Endothelial cell of umbilical vein (primary cell): ENCODE results near the gene ADIG. TPM values are rescaled to one million over a fixed set of nuclear protein-coding genes. Genes with fewer than 3 reads are reported as not detected.

Experiments
- BruUV-seq: library from RNA; stranded (reverse); fragments of 400-500 nt; replicated peaks from 2 replicates; lab custom pipeline; 2021; lab: Mats Ljungman, UMichigan
- CTCF ChIA-PET: fragments of 300-600, 350-600 bp; sonication (Branson Sonifier 250); formaldehyde crosslinking; loops from one replicate; lab custom pipeline; 2021; ENCODE audit warnings: antibody characterized with exemption, inconsistent platforms; lab: Charles Lee
- POLR2A ChIA-PET: fragments of 300-600, 350-600 bp; sonication (Branson Sonifier 250); formaldehyde crosslinking; loops from one replicate; lab custom pipeline; 2021; ENCODE audit warnings: antibody characterized with exemption, inconsistent platforms; lab: Charles Lee
- DNase-seq: peaks from one replicate; pipeline ENCODE4 v3.0.0-alpha.2; 2011; ENCODE audit warnings: low read depth, low spot score
- FAIRE-seq: peaks from 2 replicates; lab custom pipeline; 2011; peaks lifted over from hg19 to GRCh38; lab: Jason Lieb, UNC
- H2AFZ ChIP-seq: 2 replicates; pipeline ENCODE4 v1.6.0; 2012; ENCODE audit warnings: low read depth, low read length, control low read depth, inconsistent platforms
- H3K27ac ChIP-seq: 2 replicates; pipeline ENCODE4 v1.5.1; 2011; ENCODE audit warnings: low read depth, mild to moderate bottlenecking, control low read depth, low read length, moderate library complexity; ENCODE audit not compliant: insufficient read depth
- H3K27me3 ChIP-seq, 2 experiments: 2 replicates each; pipeline versions ENCODE4 v1.6.0 to v1.6.1; 2011; ENCODE audit warnings: low read length in 2 of 2, mixed read lengths in 1 of 2; ENCODE audit not compliant: control insufficient read depth in 2 of 2, insufficient read depth in 2 of 2
- H3K36me3 ChIP-seq, 2 experiments: 2 replicates in 1 of 2; 3 replicates in 1 of 2; pipeline ENCODE4 v1.5.1; 2011; ENCODE audit warnings: low read length in 2 of 2, mild to moderate bottlenecking in 1 of 2, moderate library complexity in 1 of 2; ENCODE audit not compliant: control insufficient read depth in 2 of 2, insufficient read depth in 2 of 2; ENCODE audit errors: extremely low read depth in 1 of 2
- H3K4me1 ChIP-seq: 3 replicates; pipeline ENCODE4 v1.5.1; 2011; ENCODE audit warnings: mild to moderate bottlenecking, low read length; ENCODE audit not compliant: control insufficient read depth, insufficient read depth; ENCODE audit errors: extremely low read depth
- H3K4me2 ChIP-seq: 2 replicates; pipeline ENCODE4 v1.6.1; 2011; ENCODE audit warnings: low read length, control low read depth, mixed read lengths; ENCODE audit not compliant: insufficient read depth
- H3K4me3 ChIP-seq, 3 experiments: fragments of 200-600 bp in 1 of 3; sonication (generic), shearing (Covaris generic) in 1 of 3; replicated peaks in 1 of 3; 2 replicates each; pipeline ENCODE4 v1.5.1; 2011 to 2016; ENCODE audit warnings: control low read depth in 3 of 3, low read length in 3 of 3, mild to moderate bottlenecking in 2 of 3, inconsistent platforms in 1 of 3, low read depth in 1 of 3, moderate library complexity in 1 of 3; ENCODE audit not compliant: insufficient read depth in 1 of 3
- H3K79me2 ChIP-seq: 2 replicates; pipeline ENCODE4 v1.6.0; 2012; ENCODE audit warnings: low read length, inconsistent platforms; ENCODE audit not compliant: control insufficient read depth, insufficient read depth
- H3K9ac ChIP-seq: replicated peaks from 2 replicates; pipeline ENCODE3; 2011; ENCODE audit warnings: low read length, control low read depth; ENCODE audit not compliant: insufficient read depth; ENCODE audit errors: extremely low read depth
- H3K9me1 ChIP-seq: replicated peaks from 3 replicates; pipeline ENCODE4 v1.6.0; 2011; ENCODE audit warnings: mild to moderate bottlenecking, low read length; ENCODE audit not compliant: control insufficient read depth, insufficient read depth; ENCODE audit errors: extremely low read depth
- H3K9me3 ChIP-seq: replicated peaks from 2 replicates; pipeline ENCODE4 v1.5.1; 2012; ENCODE audit warnings: low read length, inconsistent platforms; ENCODE audit not compliant: control insufficient read depth, insufficient read depth
- H4K20me1 ChIP-seq: replicated peaks from 2 replicates; pipeline ENCODE3; 2011; ENCODE audit warnings: mild to moderate bottlenecking, low read length; ENCODE audit not compliant: control insufficient read depth, insufficient read depth; ENCODE audit errors: extremely low read depth
- CTCF ChIP-seq, 2 donors: IDR thresholded peaks; 1 replicate in 1 of 2; 2 replicates in 1 of 2; pipeline ENCODE4 v1.5.1; 2011; ENCODE audit warnings: low read length in 2 of 2, mild to moderate bottlenecking in 2 of 2, moderate library complexity in 2 of 2, control low read depth in 1 of 2, inconsistent platforms in 1 of 2, low read depth in 1 of 2; ENCODE audit not compliant: insufficient read depth in 1 of 2; ENCODE audit errors: extremely low read depth in 1 of 2
- EZH2 ChIP-seq: IDR thresholded peaks from 2 replicates; pipeline ENCODE4 v1.6.1; 2012; ENCODE audit warnings: borderline replicate concordance, low read depth, mild to moderate bottlenecking, moderate library complexity, low read length, inconsistent platforms; ENCODE audit not compliant: severe bottlenecking
- FOS ChIP-seq: IDR thresholded peaks from 2 replicates; pipeline ENCODE4 v1.6.1; 2011; ENCODE audit warnings: mild to moderate bottlenecking, low read length, moderate library complexity, borderline replicate concordance; ENCODE audit not compliant: insufficient read depth
- GATA2 ChIP-seq: IDR thresholded peaks from 2 replicates; pipeline ENCODE4 v1.7.0; 2011; ENCODE audit warnings: low read depth, mild to moderate bottlenecking, moderate library complexity, mixed read lengths, low read length; ENCODE audit not compliant: insufficient read length, insufficient read depth
- JUN ChIP-seq: IDR thresholded peaks from 2 replicates; pipeline ENCODE4 v1.6.1; 2011; ENCODE audit warnings: borderline replicate concordance, low read depth; ENCODE audit not compliant: insufficient read length, insufficient read depth
- MAX ChIP-seq: IDR thresholded peaks from 2 replicates; pipeline ENCODE4 v1.6.1; 2011; ENCODE audit not compliant: insufficient read depth, insufficient read length
- MYC ChIP-seq: IDR thresholded peaks from one replicate; pipeline ENCODE4 v1.6.1; 2011; ENCODE audit warnings: mild to moderate bottlenecking, low read depth, low read length
- POLR2A ChIP-seq: IDR thresholded peaks from 2 replicates; pipeline ENCODE4 v1.6.1; 2012; ENCODE audit warnings: low read depth, mild to moderate bottlenecking, control low read depth, low read length
- POLR2AphosphoS5 ChIP-seq: IDR thresholded peaks from 2 replicates; pipeline ENCODE4 v1.6.1; 2012; ENCODE audit warnings: low read depth, mild to moderate bottlenecking, control low read depth, low read length, moderate library complexity; ENCODE audit not compliant: insufficient read depth
- dilution Hi-C: fragments of 300-500 bp; cut with MboI; formaldehyde crosslinking; loops from one replicate; pipeline ENCODE4 v1.15.0; 2019; ENCODE audit warnings: low sequenced_read_pairs; ENCODE audit not compliant: extremely low pct_ligation_motif_present
- intact Hi-C: fragments of 100-400 bp; cut with micrococcal nuclease; formaldehyde crosslinking; loops from one replicate; pipeline ENCODE4 v1.10.0; 2022
- polyA plus RNA-seq, 4 experiments: library from polyadenylated mRNA; depleted of rRNA in 3 of 4; stranded (reverse) in 3 of 4; unstranded in 1 of 4; fragments of >200 nt; gene quantifications; 2 replicates each; pipeline versions ENCODE4 v1.2.1 to v1.2.3, GENCODE V29; 2011 to 2012; ENCODE audit warnings: missing spikeins in 1 of 4
- total RNA-seq: library from RNA; stranded (reverse); gene quantifications from 2 replicates; pipeline ENCODE4 v1.2.3, GENCODE V29; 2021

Gene ADIG
- total and polyA plus RNA-seq, 2 donors (not counting 3 experiments of a cell fraction or from before 2014, with no cell fraction given), result not detected

- Histone ChIP-seq H3K9ac (no peak overlapping the region), H4K20me1 (no peaks in the 10 kb centered on the region), H3K4me3 (no peak overlapping the region), H3K4me1 (no peaks in the 10 kb centered on the region), H3K9me3 (no peaks in the 10 kb centered on the region), H2AFZ (no peak overlapping the region), H3K9me1 (no peaks in the 10 kb centered on the region), H3K4me2 (no peak overlapping the region), H3K27me3 (peaks cover 4% of the 10 kb centered on the region in 2 experiments), H3K27ac (no peak overlapping the region), H3K36me3 (no peaks in the 10 kb centered on the region), H3K79me2 (no peaks in the 10 kb centered on the region)
- DNase-seq (no peak), FAIRE-seq (no peak)
- ChIA-PET CTCF (interaction anchor here (0.9 kb wide), 1 partner anchor 8 kb away, joined by 3 read pairs; no protein-coding TSS in a partner anchor), POLR2A (no interaction called here)
- BruUV-seq, result no TSS peak
- TF ChIP-seq FOS (no peak), GATA2 (no peak), POLR2A (no peak), CTCF (IDR thresholded peaks at IDR 0.05; ENCODE audit: extremely low read depth in 1 of 2, insufficient read depth in 1 of 2, low read depth in 1 of 2, low read length in 2 of 2) (no peak), JUN (no peak), MAX (no peak), MYC (no peak), POLR2AphosphoS5 (no peak), EZH2 (no peak)
- intact Hi-C loops, result no loop called here
- dilution Hi-C loops, result no loop called here
These were observed 34.3 kb downstream of the ADIG start for GRCh38 chr20:38615283-38615682.
